Activated CD8-positive, alpha-beta memory T cell treated with anti-CD3 and anti-CD28 coated beads, Interleukin-2, amount 10 ng/mL, durations not matched to agents 7 days and 5 days (primary cell): ENCODE data around the gene EPB41L4B. TPM values are rescaled to one million over a fixed set of nuclear protein-coding genes. Genes with fewer than 3 reads are reported as not detected.

Experiments used
- ATAC-seq: fragments of 150-1000 bp; cut with Tn5 transposase; one replicate; pipeline ENCODE4 v1.10.0; 2021; ENCODE audit warnings: moderate library complexity
- CTCF ChIA-PET: fragments of 350-600 bp; sonication (Branson Sonifier 250); formaldehyde crosslinking; loops from one replicate; lab custom pipeline; 2021; ENCODE audit warnings: antibody characterized with exemption; lab: Charles Lee
- DNase-seq: peaks from one replicate; pipeline ENCODE4 v3.0.0-alpha.2; 2020
- H3K27ac Mint-ChIP-seq: one replicate; pipeline ENCODE4 v1.8.0; 2021; ENCODE audit warnings: mild to moderate bottlenecking, mixed read lengths
- H3K27me3 Mint-ChIP-seq: one replicate; pipeline ENCODE4 v1.8.0; 2021; ENCODE audit warnings: mixed read lengths
- H3K36me3 Mint-ChIP-seq: one replicate; pipeline ENCODE4 v1.8.0; 2021; ENCODE audit warnings: mild to moderate bottlenecking, mixed read lengths
- H3K4me1 Mint-ChIP-seq: one replicate; pipeline ENCODE4 v1.8.0; 2021; ENCODE audit warnings: mixed read lengths
- H3K4me3 Mint-ChIP-seq: one replicate; pipeline ENCODE4 v1.8.0; 2021; ENCODE audit warnings: mild to moderate bottlenecking, moderate library complexity, mixed read lengths
- H3K9me3 Mint-ChIP-seq: one replicate; pipeline ENCODE4 v1.8.0; 2022; ENCODE audit warnings: low read depth, mixed read lengths
- total RNA-seq, 2 experiments: library from RNA; stranded (reverse); gene quantifications; one replicate each; pipeline ENCODE4 v1.2.3, GENCODE V29; 2021

EPB41L4B gene
- total RNA-seq, 2 experiments from 2014 or later = 0.23 to 1.0 TPM

DNA sequence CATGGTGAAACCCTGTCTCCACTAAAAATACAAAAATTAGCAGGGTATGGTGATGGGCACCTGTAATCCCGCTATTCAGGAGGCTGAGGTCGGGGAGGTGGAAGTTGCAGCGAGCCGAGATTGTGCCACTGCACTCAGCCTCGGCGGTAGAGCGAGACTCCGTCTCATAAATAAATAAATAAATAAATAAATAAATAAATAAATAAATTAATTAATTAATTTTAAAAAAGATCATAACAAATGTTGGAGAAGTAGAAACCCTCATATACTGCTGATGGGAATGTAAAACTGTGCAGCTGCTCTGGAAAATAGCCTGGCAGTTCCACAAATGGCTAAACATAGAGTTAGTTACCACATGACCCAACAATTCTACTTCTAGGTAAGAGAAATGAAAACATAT is 39.3 kb downstream of the EPB41L4B start:
- H3K27me3 Mint-ChIP-seq = peaks cover 11% of the 10 kb centered on the region
- H3K4me3 Mint-ChIP-seq = no peak overlapping the region
- H3K4me1 Mint-ChIP-seq = no peaks in the 10 kb centered on the region
- ATAC-seq (no peak), DNase-seq (no peak)
- H3K9me3 Mint-ChIP-seq = no peaks in the 10 kb centered on the region
- CTCF ChIA-PET = no interaction called here
- no peak overlapping the region for H3K27ac Mint-ChIP-seq
- H3K36me3 Mint-ChIP-seq = no peaks in the 10 kb centered on the region

DNA sequence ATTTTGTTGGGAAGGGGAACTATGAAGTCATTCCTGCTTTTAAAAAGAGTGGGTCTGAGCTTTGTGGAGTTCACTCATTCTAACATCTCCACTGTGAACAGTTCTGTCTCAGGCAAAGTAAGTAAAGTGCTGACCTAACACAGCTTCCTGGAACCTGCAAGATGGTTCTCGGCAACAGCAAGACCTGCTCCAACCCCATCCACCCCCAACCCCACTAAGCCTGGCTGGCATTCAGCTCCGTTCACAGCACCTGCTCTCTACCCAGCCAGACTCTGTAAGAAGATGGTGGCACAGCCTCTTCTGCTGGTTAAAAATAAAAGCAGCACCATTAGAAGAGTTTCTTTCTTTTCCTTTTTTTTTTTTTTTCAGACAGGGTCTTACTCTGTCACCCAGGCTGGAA is 42.0 kb downstream of the EPB41L4B start:
- no peak overlapping the region for H3K27ac Mint-ChIP-seq
- no peaks in the 10 kb centered on the region for H3K9me3 Mint-ChIP-seq
- H3K4me3 Mint-ChIP-seq = no peak overlapping the region
- DNase-seq (no peak), ATAC-seq (no peak)
- H3K27me3 Mint-ChIP-seq = peaks cover 13% of the 10 kb centered on the region
- CTCF ChIA-PET = no interaction called here
- no peaks in the 10 kb centered on the region for H3K4me1 Mint-ChIP-seq
- H3K36me3 Mint-ChIP-seq = no peaks in the 10 kb centered on the region

DNA sequence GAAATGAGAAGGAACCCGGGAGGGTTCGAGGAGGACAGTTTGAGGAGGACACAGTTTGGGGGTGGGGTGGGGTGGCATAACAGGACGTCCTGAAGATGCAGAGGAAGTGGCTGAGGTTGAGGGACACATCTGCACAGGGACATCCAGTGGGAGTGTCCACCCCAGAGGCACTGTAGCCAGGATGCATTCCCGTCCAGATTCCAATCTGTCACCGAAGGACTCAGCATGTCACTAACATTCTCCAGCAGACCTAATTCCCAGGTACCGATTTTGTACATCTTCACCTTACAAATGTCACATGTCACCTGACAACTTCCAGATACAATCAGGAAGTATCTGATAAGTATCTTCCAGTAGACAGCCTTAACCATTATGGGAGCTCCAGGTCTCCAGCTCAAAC is 42.6 kb downstream of the EPB41L4B start:
- CTCF ChIA-PET = no interaction called here
- no peak overlapping the region for H3K4me3 Mint-ChIP-seq
- H3K9me3 Mint-ChIP-seq = no peaks in the 10 kb centered on the region
- no peak overlapping the region for H3K27ac Mint-ChIP-seq
- H3K4me1 Mint-ChIP-seq = no peaks in the 10 kb centered on the region
- DNase-seq (no peak), ATAC-seq (no peak)
- peaks cover 13% of the 10 kb centered on the region for H3K27me3 Mint-ChIP-seq
- no peaks in the 10 kb centered on the region for H3K36me3 Mint-ChIP-seq

DNA sequence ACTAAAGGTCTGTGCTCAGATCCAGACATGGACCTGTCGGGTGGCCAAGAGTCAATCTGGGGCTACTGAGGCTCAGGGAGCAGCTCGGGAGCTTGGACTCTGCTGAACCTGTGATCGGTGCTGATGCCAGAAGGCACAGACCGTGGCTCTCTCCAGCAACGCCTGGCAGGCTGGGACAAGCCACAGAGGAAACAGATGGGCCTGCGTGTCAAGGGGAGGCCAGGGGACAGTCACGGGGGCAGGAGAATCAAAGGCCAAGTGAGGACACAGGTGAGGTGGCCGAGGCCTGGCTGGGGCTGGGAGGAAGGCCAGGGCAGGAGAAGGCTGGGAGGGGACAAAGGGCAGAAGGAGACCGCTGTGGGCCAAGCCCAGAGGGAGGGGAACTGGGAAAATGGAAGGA is 43.4 kb downstream of the EPB41L4B start:
- H3K4me3 Mint-ChIP-seq = no peak overlapping the region
- peaks cover 13% of the 10 kb centered on the region for H3K27me3 Mint-ChIP-seq
- no peak overlapping the region for H3K27ac Mint-ChIP-seq
- DNase-seq (no peak), ATAC-seq (no peak)
- no peaks in the 10 kb centered on the region for H3K36me3 Mint-ChIP-seq
- H3K9me3 Mint-ChIP-seq = no peaks in the 10 kb centered on the region
- no peaks in the 10 kb centered on the region for H3K4me1 Mint-ChIP-seq
- CTCF ChIA-PET = no interaction called here

DNA sequence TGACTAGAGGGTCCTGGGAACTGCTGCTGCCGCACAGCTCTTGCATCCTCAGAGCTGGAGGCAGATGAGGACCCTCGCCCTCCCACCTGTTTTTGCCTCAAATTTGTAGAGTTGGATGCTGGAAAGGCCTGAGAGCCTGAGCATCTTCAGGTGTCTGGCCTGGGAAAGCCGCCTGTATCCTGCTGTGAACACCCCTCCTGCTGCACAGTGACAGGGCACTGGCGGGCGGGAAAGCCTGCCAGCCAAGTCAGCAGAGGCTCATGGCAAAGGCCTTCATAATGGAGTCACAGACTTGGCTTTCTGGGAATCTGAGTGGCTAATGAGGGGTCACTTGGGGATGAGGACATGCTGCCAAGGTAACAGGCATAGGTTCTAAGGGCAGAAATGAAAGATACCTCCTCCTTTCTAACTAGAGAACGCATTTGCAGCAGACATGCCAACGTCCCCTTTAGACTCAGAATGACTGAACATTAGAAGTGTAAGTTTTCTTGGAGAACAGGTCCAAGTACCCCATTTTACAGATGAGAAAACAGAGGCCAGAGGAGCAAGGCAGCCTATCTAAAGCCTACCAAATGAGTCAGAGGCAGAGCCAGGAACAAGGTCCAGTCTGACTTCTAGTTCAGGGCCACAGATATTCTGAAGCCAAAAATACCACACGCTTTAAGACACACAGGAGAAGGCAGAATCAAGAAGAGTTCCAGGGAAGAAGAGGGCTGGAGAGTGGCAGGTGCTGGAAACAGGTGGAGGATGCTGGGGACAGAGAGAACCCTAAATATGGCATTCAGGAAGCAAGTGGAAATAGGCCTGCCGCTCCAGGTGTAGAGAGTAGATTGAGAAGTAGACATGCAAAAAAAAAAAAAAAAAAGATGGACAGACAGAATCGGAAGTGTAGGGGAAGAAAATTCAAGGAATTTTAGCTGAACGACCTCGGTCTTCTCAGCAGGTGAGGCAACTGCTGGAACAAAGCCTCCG is 44.1 kb downstream of the EPB41L4B start:
- no peak overlapping the region for H3K4me3 Mint-ChIP-seq
- ATAC-seq (no peak), DNase-seq (no peak)
- H3K27me3 Mint-ChIP-seq = peaks cover 9% of the 10 kb centered on the region
- no peaks in the 10 kb centered on the region for H3K36me3 Mint-ChIP-seq
- CTCF ChIA-PET = no interaction called here
- H3K9me3 Mint-ChIP-seq = no peaks in the 10 kb centered on the region
- no peaks in the 10 kb centered on the region for H3K4me1 Mint-ChIP-seq
- no peak overlapping the region for H3K27ac Mint-ChIP-seq

DNA sequence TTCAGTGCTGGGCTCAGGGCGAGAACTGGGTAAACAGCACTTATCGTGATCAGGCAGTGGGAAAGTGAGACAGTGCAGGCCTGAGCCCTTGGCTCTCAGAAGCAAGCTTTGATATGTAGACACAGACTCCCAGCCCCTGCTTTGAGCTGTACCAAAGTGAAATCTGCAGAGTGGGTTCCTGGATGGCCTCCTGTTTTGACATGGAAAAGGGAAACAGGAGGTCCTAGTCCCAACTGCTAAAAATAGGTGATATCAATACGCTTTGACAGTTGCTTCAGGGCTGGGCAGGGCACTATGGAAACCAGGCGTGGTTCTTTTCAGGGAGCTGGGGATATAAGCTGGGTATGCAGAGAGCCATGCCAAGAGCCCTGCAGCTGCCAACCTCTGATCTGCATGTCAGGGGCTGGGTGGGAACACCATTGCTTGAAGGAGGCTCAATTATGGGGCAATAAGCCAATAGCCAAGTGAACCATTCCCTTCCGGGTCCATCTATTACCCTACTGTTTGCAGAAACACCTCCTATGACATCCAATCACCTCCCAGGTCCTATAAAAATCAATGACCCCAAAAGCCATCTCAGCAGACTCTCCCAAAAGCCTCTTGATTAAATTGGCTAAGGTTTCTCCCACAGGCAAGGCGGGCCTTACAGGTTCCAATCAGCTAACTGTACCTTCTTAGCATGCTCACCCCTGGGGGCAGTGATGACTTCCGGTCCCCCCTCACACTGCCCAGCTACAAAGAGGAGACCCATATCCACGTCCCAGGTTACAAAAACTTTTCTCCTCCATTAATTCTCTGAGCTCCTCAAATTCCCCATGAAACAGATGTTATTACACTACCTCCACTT is 45.8 kb downstream of the EPB41L4B start:
- no peak for ATAC-seq
- no peaks in the 10 kb centered on the region for H3K4me1 Mint-ChIP-seq
- CTCF ChIA-PET = no interaction called here
- H3K9me3 Mint-ChIP-seq = no peaks in the 10 kb centered on the region
- no peak overlapping the region for H3K27ac Mint-ChIP-seq
- peaks cover 11% of the 10 kb centered on the region for H3K27me3 Mint-ChIP-seq
- DNase-seq = no peak
- H3K4me3 Mint-ChIP-seq = no peak overlapping the region
- H3K36me3 Mint-ChIP-seq = no peaks in the 10 kb centered on the region

DNA sequence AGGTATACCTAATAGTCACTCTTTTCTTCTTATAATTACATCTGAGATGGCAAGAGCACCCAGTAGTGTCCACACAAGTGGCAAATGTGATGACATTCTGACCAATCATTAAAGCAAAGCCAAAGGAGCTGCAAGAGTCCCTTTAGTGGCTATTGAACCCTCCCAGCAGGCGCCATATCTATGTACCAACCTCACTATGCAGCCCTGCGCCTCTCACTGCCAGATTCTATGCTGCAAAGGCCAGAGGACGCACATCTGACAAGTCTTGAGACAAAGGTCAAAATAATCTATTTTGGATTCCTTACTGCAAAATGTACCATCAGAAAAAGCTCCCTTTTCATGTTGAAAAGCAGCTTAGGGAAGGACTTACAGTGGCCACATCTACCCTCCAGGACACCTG is 47.0 kb downstream of the EPB41L4B start:
- Mint-ChIP-seq H3K9me3 (no peaks in the 10 kb centered on the region), H3K27me3 (peaks cover 7% of the 10 kb centered on the region), H3K36me3 (no peaks in the 10 kb centered on the region), H3K4me3 (no peak overlapping the region), H3K27ac (no peak overlapping the region), H3K4me1 (no peaks in the 10 kb centered on the region)
- no peak for ATAC-seq
- CTCF ChIA-PET = no interaction called here
- DNase-seq = no peak

DNA sequence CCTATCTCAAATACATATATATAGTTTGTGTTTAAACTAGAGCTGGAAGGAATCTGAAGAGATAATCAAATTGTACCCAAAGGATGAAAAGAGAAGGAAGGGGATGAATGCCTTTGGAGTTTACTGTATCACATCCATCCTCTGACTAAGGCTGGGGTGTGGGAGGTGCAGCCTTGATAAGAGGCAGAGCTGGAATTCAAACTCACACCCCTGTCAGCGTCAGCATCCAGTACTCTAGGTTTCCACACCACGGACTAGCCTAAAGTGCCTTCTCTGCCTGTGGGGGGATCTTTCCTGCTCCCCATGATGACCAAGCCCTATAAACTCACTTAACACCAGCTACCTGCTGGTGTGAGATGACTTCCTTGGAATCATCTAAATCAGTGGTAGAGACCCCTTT is 48.1 kb downstream of the EPB41L4B start:
- no peak for DNase-seq
- H3K27ac Mint-ChIP-seq = no peak overlapping the region
- no peak overlapping the region for H3K4me3 Mint-ChIP-seq
- no peaks in the 10 kb centered on the region for H3K4me1 Mint-ChIP-seq
- no peaks in the 10 kb centered on the region for H3K36me3 Mint-ChIP-seq
- no peak for ATAC-seq
- peaks cover 6% of the 10 kb centered on the region for H3K27me3 Mint-ChIP-seq
- CTCF ChIA-PET = no interaction called here
- H3K9me3 Mint-ChIP-seq = no peaks in the 10 kb centered on the region

DNA sequence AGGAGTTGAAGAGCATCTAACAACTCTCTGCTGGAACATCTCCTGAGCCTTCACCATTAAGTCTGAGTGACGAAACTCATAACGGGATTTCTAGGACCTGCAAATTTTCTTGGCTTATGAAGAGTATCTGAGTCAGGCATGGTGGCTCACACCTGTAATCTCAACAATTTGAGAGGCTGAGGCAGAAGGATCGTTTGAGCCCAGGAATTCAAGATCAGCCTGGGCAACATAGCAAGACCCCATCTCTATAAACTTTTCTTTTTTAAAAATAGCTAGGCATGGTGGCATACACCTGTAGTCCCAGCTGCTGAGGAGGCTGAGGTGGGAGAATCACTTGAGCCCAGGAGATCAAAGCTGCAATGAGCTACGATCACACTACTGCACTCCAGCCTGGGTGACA is 48.8 kb downstream of the EPB41L4B start:
- Mint-ChIP-seq H3K27ac (no peak overlapping the region), H3K36me3 (no peaks in the 10 kb centered on the region), H3K9me3 (no peaks in the 10 kb centered on the region), H3K4me3 (no peak overlapping the region), H3K4me1 (no peaks in the 10 kb centered on the region), H3K27me3 (peaks cover 4% of the 10 kb centered on the region)
- DNase-seq (no peak), ATAC-seq (no peak)
- CTCF ChIA-PET = no interaction called here

DNA sequence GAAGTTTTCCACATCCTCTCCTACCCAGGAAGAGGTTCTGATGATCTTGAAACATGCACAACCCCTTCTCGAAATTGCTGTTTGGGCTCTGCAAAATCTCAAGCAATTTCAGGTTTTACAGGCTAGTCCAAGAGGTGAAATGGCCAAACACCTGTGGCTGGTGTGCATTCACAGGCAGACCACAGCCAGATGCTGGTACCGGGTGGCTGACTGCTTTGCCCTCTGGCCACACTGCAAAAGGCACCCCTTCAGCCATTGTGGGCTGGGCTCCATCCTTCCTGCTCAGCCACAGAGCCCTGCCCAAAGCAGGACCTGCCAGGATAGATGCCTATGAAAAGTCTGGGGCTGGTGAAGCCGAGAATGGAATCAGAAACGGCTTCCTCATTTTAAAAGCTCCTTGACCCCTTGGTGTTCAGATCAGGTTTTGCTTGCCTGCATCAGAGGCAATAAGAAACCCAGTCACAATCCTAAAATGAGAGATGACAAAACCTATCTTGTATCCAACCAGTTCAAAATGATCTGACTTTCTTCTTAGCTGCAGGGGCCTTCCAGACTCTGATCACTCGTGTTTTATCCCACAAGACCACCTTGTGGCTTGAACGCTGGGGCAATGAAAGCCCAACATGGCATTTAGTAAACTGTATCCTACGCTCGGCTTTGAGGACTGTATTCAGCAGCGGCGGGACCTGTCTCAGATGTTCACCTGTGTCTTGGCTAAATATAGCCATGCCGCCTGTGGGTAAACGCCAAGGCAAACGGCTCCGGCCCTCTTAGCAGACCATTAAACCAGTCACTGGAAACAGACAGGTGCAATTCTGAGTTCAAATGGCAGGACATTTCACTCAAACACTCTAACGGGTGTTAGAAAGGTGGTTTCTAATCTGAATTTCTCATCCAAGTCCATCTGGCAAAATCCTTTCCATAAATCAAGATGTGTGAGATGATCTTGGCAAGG is 49.6 kb downstream of the EPB41L4B start:
- CTCF ChIA-PET = no interaction called here

DNA sequence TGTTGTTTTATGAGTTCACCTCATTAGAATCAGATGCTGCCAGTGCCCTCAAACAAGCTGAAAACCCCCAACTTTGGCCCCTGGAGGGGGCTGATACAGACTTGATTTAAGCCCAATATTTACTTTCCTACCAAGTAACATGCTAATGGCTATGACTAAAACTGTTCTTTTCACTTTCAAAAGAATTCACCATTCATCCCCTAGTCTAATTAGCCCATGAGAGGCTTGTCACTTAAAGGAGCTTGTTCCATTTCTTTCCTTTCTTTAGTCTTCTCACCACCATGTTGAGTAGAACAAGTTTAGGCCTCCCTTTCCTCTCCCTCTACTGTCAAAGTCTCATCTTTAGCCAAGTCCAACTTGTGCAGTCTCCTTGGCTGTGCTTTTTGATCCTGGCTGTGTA is 50.4 kb downstream of the EPB41L4B start:
- H3K9me3 Mint-ChIP-seq = no peaks in the 10 kb centered on the region
- no peaks in the 10 kb centered on the region for H3K4me1 Mint-ChIP-seq
- no peak overlapping the region for H3K4me3 Mint-ChIP-seq
- CTCF ChIA-PET = no interaction called here
- no peaks in the 10 kb centered on the region for H3K36me3 Mint-ChIP-seq
- no peak for DNase-seq
- no peak overlapping the region for H3K27ac Mint-ChIP-seq
- peaks cover 2% of the 10 kb centered on the region for H3K27me3 Mint-ChIP-seq
- no peak for ATAC-seq

More for the DNA sequence above, 49.6 kb downstream of the EPB41L4B start:
- ATAC-seq (no peak), DNase-seq (no peak)
- Mint-ChIP-seq H3K4me3 (no peak overlapping the region), H3K36me3 (no peaks in the 10 kb centered on the region), H3K4me1 (no peaks in the 10 kb centered on the region), H3K27ac (no peak overlapping the region), H3K9me3 (no peaks in the 10 kb centered on the region), H3K27me3 (peaks cover 4% of the 10 kb centered on the region)

DNA sequence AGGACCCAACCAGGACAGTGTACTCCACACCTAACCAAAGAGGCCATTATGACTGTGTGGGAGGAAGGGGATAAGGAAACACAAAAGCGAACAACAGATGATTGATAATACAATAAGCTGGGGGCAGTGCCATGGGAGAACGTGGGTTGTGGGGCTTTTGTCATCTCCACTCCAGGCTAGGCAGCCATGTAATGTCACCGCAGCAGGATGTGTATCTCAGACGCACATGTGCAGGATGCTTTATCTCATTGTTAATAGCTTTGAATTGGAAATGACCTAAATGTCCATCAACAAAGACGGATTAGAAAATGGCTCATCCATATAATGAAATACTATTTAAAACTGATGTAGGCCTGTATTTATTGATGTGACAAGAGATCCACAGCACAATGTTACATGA is 51.0 kb downstream of the EPB41L4B start:
- Mint-ChIP-seq H3K4me3 (no peak overlapping the region), H3K27ac (no peak overlapping the region), H3K4me1 (no peaks in the 10 kb centered on the region), H3K36me3 (no peaks in the 10 kb centered on the region), H3K9me3 (no peaks in the 10 kb centered on the region), H3K27me3 (peaks cover 2% of the 10 kb centered on the region)
- ATAC-seq (no peak), DNase-seq (no peak)
- CTCF ChIA-PET = no interaction called here

DNA sequence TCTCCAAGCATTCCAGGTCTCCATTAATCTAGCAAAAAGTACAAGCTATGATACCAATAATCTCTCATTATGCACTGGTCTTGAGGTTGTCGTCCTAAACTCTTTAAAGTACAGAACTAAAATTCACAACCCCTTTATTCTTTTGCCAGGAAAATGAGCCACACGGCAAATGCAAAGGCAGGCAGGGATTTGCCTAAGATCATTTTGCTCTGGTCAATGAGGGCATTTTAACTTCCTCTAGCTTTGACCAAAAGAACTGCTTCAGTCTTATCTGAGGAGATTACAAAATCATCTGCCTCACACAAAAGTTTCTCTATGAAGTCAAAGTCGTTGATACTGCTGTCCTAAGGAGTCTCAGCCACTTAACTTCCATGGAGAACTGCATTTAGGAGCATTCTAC is 51.8 kb downstream of the EPB41L4B start:
- H3K27me3 Mint-ChIP-seq = peaks cover 2% of the 10 kb centered on the region

More for the DNA sequence above, 51.8 kb downstream of the EPB41L4B start:
- H3K36me3 Mint-ChIP-seq = no peaks in the 10 kb centered on the region
- ATAC-seq (no peak), DNase-seq (no peak)
- no peak overlapping the region for H3K4me3 Mint-ChIP-seq
- no peaks in the 10 kb centered on the region for H3K4me1 Mint-ChIP-seq
- CTCF ChIA-PET = no interaction called here
- no peak overlapping the region for H3K27ac Mint-ChIP-seq
- no peaks in the 10 kb centered on the region for H3K9me3 Mint-ChIP-seq
